ENCODE data around the gene INTS4. TPM values are rescaled to one million over a fixed set of nuclear protein-coding genes. Genes with fewer than 3 reads are reported as not detected.

The INTS4 gene
- total and polyA plus RNA-seq, 2 of the 8 experiments (the other 6 are each of a cell fraction or from before 2014, with no cell fraction given) = 27.0 to 31.3 TPM

- TF ChIP-seq JUND (IDR thresholded peaks at IDR 0.05; ENCODE audit: low read length) = no peak
- peak; percentile 17 to 29; a peak in 3 of 4 replicates for TF ChIP-seq RAD21 (IDR thresholded peaks at IDR 0.05 in 1 of 2, conservative IDR thresholded peaks at IDR 0.05 in 1 of 2; ENCODE audit: low read depth in 2 of 2, low read length in 2 of 2)
- TF ChIP-seq, protein P1, sequence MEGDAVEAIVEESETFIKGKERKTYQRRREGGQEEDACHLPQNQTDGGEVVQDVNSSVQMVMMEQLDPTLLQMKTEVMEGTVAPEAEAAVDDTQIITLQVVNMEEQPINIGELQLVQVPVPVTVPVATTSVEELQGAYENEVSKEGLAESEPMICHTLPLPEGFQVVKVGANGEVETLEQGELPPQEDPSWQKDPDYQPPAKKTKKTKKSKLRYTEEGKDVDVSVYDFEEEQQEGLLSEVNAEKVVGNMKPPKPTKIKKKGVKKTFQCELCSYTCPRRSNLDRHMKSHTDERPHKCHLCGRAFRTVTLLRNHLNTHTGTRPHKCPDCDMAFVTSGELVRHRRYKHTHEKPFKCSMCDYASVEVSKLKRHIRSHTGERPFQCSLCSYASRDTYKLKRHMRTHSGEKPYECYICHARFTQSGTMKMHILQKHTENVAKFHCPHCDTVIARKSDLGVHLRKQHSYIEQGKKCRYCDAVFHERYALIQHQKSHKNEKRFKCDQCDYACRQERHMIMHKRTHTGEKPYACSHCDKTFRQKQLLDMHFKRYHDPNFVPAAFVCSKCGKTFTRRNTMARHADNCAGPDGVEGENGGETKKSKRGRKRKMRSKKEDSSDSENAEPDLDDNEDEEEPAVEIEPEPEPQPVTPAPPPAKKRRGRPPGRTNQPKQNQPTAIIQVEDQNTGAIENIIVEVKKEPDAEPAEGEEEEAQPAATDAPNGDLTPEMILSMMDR (IDR thresholded peaks at IDR 0.05; ENCODE audit: control extremely low read depth in 1 of 3, insufficient read depth in 1 of 3, low read depth in 1 of 3, low read length in 3 of 3) = peak in 2 of 3 experiments; percentile 19 to 39; a peak in 2 of 4 replicates
- H3K14ac ChIP-seq (ENCODE audit: insufficient read length) = no peak overlapping the region
- no peaks in the 10 kb centered on the region for H4K20me1 ChIP-seq (replicated peaks in 1 of 2; ENCODE audit: control insufficient read depth in 1 of 2, insufficient read depth in 2 of 2, low read length in 2 of 2)
- no peaks in the 10 kb centered on the region for H3K9me3 ChIP-seq (ENCODE audit: insufficient read depth in 2 of 2, low read depth in 1 of 2, low read length in 1 of 2)
- no peak overlapping the region for H4K91ac ChIP-seq (replicated peaks; ENCODE audit: insufficient read length, low read length)
- no peak for FAIRE-seq
- no peak overlapping the region for H2AK5ac ChIP-seq (ENCODE audit: low read depth, low read length)
- no peak overlapping the region for H2BK120ac ChIP-seq (replicated peaks; ENCODE audit: low read depth, low read length)
- H3K36me3 ChIP-seq (ENCODE audit: control insufficient read depth in 2 of 4, insufficient read depth in 4 of 4, low read length in 3 of 4) = no peaks in the 10 kb centered on the region
- WGBS, 2 experiments (ENCODE audit: extremely low coverage in 1 of 2, insufficient coverage in 1 of 2, insufficient read length in 1 of 2, insufficient replicate concordance in 2 of 2, low coverage in 1 of 2, low lambda C conversion rate in 2 of 2, missing lambda C conversion rate in 1 of 2) = 69% methylated on average over 10 of the region's 10 CpGs; no CpG with 5 or more reads in 1 of the 2 experiments
- H3K27ac ChIP-seq (ENCODE audit: low read depth, low read length) = no peak overlapping the region
- no peak overlapping the region for H3K4me3 ChIP-seq (ENCODE audit: extremely low read depth in 1 of 4, insufficient read depth in 2 of 4, low read depth in 3 of 4, low read length in 4 of 4)
- ChIA-PET CTCF (ENCODE audit: partially characterized antibody) (interaction anchor here (0.7 to 9.0 kb wide), 10 partner anchors 10 to 130 kb away, joined by 3 to 92 read pairs (median 5); no protein-coding TSS in a partner anchor), POLR2A (ENCODE audit: partially characterized antibody) (no interaction called here)
- no peak for DNase-seq (ENCODE audit: low read depth in 1 of 2, low spot score in 2 of 2)
- H2BK5ac ChIP-seq (ENCODE audit: low read depth, low read length) = no peak overlapping the region
- H3K27me3 ChIP-seq (replicated peaks in 1 of 4; ENCODE audit: control insufficient read depth in 3 of 4, extremely low read depth in 1 of 4, insufficient read depth in 3 of 4, low read length in 3 of 4) = no peaks in the 10 kb centered on the region
- H3K56ac ChIP-seq (replicated peaks; ENCODE audit: insufficient read length, low read depth, low read length) = no peak overlapping the region
- no peak overlapping the region for H3K18ac ChIP-seq (ENCODE audit: extremely low read depth, low read length)
- no peak overlapping the region for H3K23ac ChIP-seq (ENCODE audit: insufficient read length)
- no peaks in the 10 kb centered on the region for H3K79me1 ChIP-seq (ENCODE audit: low read depth, low read length)
- no peak overlapping the region for H3K4ac ChIP-seq (replicated peaks; ENCODE audit: insufficient read length, low read depth, low read length)
- H2AFZ ChIP-seq (ENCODE audit: low read length) = peak overlapping the region; percentile 67; the same call in 1 of the 2 replicates
- H2BK20ac ChIP-seq (ENCODE audit: low read length) = no peak overlapping the region
- no peak overlapping the region for H4K8ac ChIP-seq (ENCODE audit: extremely low read depth, insufficient read depth, low read length)
- no peak overlapping the region for H3K9ac ChIP-seq (replicated peaks in 1 of 4; ENCODE audit: extremely low read depth in 1 of 4, low read depth in 3 of 4, low read length in 3 of 4)
- H3K23me2 ChIP-seq (ENCODE audit: low read depth, low read length) = no peaks in the 10 kb centered on the region
- peaks cover 0 to 6% (median 0%) of the 10 kb centered on the region in 4 experiments; a peak in 1 of 7 replicates for H3K4me1 ChIP-seq (replicated peaks in 1 of 4; ENCODE audit: control insufficient read depth in 3 of 4, insufficient read depth in 4 of 4, low read length in 3 of 4)
- no peak overlapping the region for H3K4me2 ChIP-seq (ENCODE audit: insufficient read depth in 1 of 2, low read depth in 2 of 2, low read length in 2 of 2)
- no peaks in the 10 kb centered on the region for H3K79me2 ChIP-seq (ENCODE audit: control insufficient read depth in 1 of 2, insufficient read depth in 2 of 2, low read length in 2 of 2)
- H4K5ac ChIP-seq (ENCODE audit: insufficient read length, low read depth, low read length) = no peak overlapping the region
- 0 out of 2 replicates have a peak overlapping the region, but pooled peaks have one; percentile 46 for H2BK15ac ChIP-seq (ENCODE audit: low read length)
- no peak overlapping the region for H2BK12ac ChIP-seq (ENCODE audit: low read depth, low read length)
Observed at GRCh38 chr11:78034623-78035022, 40.2 kb upstream of the INTS4 start.
